Keratinocyte (primary cell): ENCODE data around the gene LAMA4. TPM values are rescaled to one million over a fixed set of nuclear protein-coding genes. Genes with fewer than 3 reads are reported as not detected.
A peak's percentile ranks its signal among the peaks of the same experiment; 100 is the strongest.

Source experiments
- DNase-seq: peaks from one replicate; pipeline ENCODE4 v3.0.0-alpha.2; 2011; ENCODE audit warnings: low read depth, missing footprints, low spot score
- FAIRE-seq: peaks from 2 replicates; lab custom pipeline; 2011; peaks lifted over from hg19 to GRCh38; lab: Jason Lieb, UNC
- H2AFZ ChIP-seq: 2 replicates; pipeline ENCODE4 v1.6.0; 2012; ENCODE audit warnings: low read length, control low read depth, inconsistent platforms; ENCODE audit not compliant: control insufficient read depth
- H3K27ac ChIP-seq: 2 replicates; pipeline ENCODE4 v1.5.1; 2011; ENCODE audit warnings: low read length; ENCODE audit not compliant: control insufficient read depth, insufficient read depth
- H3K27me3 ChIP-seq: 3 replicates; pipeline ENCODE4 v1.6.0; 2011; ENCODE audit warnings: low read length; ENCODE audit not compliant: control insufficient read depth, insufficient read depth; ENCODE audit errors: extremely low read depth
- H3K36me3 ChIP-seq, 2 experiments: 2 replicates in 1 of 2; 3 replicates in 1 of 2; pipeline ENCODE4 v1.5.1; 2011; ENCODE audit warnings: low read length in 2 of 2, mild to moderate bottlenecking in 1 of 2; ENCODE audit not compliant: control insufficient read depth in 2 of 2, insufficient read depth in 2 of 2; ENCODE audit errors: extremely low read depth in 1 of 2
- H3K4me1 ChIP-seq: 3 replicates; pipeline ENCODE4 v1.5.1; 2011; ENCODE audit warnings: low read length; ENCODE audit not compliant: control insufficient read depth, insufficient read depth; ENCODE audit errors: extremely low read depth
- H3K4me2 ChIP-seq: 3 replicates; pipeline ENCODE4 v1.6.0; 2011; ENCODE audit warnings: low read depth, low read length; ENCODE audit not compliant: control insufficient read depth, insufficient read depth; ENCODE audit errors: extremely low read depth
- H3K4me3 ChIP-seq, 3 experiments: fragments of 200-600 bp in 1 of 3; sonication (generic) in 1 of 3; 2 replicates in 2 of 3; 3 replicates in 1 of 3; pipeline ENCODE4 v1.5.1; 2011 to 2016; ENCODE audit warnings: low read length in 3 of 3, mild to moderate bottlenecking in 3 of 3, control low read depth in 2 of 3, inconsistent platforms in 1 of 3, low read depth in 1 of 3, mixed read lengths in 1 of 3, mixed run types in 1 of 3, moderate library complexity in 1 of 3; ENCODE audit not compliant: control insufficient read depth in 2 of 3, insufficient read depth in 2 of 3; ENCODE audit errors: extremely low read depth in 1 of 3
- H3K79me2 ChIP-seq: 2 replicates; pipeline ENCODE4 v1.6.0; 2012; ENCODE audit warnings: low read length; ENCODE audit not compliant: control insufficient read depth, insufficient read depth
- H3K9ac ChIP-seq: 3 replicates; pipeline ENCODE4 v1.6.0; 2011; ENCODE audit warnings: low read length; ENCODE audit not compliant: control insufficient read depth, insufficient read depth; ENCODE audit errors: extremely low read depth
- H3K9me1 ChIP-seq: 3 replicates; pipeline ENCODE4 v1.6.0; 2011; ENCODE audit warnings: low read length; ENCODE audit not compliant: control insufficient read depth, insufficient read depth; ENCODE audit errors: extremely low read depth
- H3K9me3 ChIP-seq: 2 replicates; pipeline ENCODE4 v1.5.1; 2012; ENCODE audit warnings: low read depth, low read length; ENCODE audit not compliant: control insufficient read depth
- H4K20me1 ChIP-seq: 3 replicates; pipeline ENCODE4 v1.6.0; 2011; ENCODE audit warnings: low read length; ENCODE audit not compliant: control insufficient read depth, insufficient read depth; ENCODE audit errors: extremely low read depth
- CTCF ChIP-seq, 3 experiments: IDR thresholded peaks in 1 of 3; conservative IDR thresholded peaks in 1 of 3; optimal IDR thresholded peaks in 1 of 3; 2 replicates in 2 of 3; 3 replicates in 1 of 3; pipeline versions ENCODE3 to v1.5.1; 2011; ENCODE audit warnings: low read length in 3 of 3, mild to moderate bottlenecking in 3 of 3, moderate library complexity in 2 of 3, control low read depth in 1 of 3, inconsistent platforms in 1 of 3; ENCODE audit not compliant: insufficient read depth in 2 of 3; ENCODE audit errors: extremely low read depth in 1 of 3
- EZH2 ChIP-seq: IDR thresholded peaks from one replicate; pipeline ENCODE4 v1.6.1; 2012; ENCODE audit warnings: inconsistent platforms, mild to moderate bottlenecking, low read length, moderate library complexity
- dilution Hi-C: fragments of 300-500 bp; cut with MboI; formaldehyde crosslinking; loops from one replicate; pipeline ENCODE4 v1.7.0; 2020; ENCODE audit warnings: low sequenced_read_pairs; ENCODE audit not compliant: extremely low pct_ligation_motif_present
- polyA plus RNA-seq, 5 experiments: library from polyadenylated mRNA; depleted of rRNA in 3 of 5; stranded (reverse) in 3 of 5; stranded (forward) in 1 of 5; unstranded in 1 of 5; fragments of >200 nt; gene quantifications; 1 replicate in 1 of 5; 2 replicates in 3 of 5; 3 replicates in 1 of 5; pipeline versions ENCODE4 v1.2.1 to v1.2.3, GENCODE V29; 2011 to 2012; ENCODE audit warnings: missing spikeins in 2 of 5, low read depth in 1 of 5, low replicate concordance in 1 of 5

The LAMA4 gene
- polyA plus RNA-seq, 1 donor (not counting 4 experiments of a cell fraction or from before 2014, with no cell fraction given), result 0.12 TPM

- Histone ChIP-seq H3K36me3 (no peaks in the 10 kb centered on the region), H3K9me1 (no peaks in the 10 kb centered on the region), H3K4me1 (peaks cover 3% of the 10 kb centered on the region), H4K20me1 (no peaks in the 10 kb centered on the region), H3K4me3 (no peak overlapping the region), H3K79me2 (no peaks in the 10 kb centered on the region), H2AFZ (peak overlapping the region; percentile 29), H3K9ac (no peak overlapping the region), H3K4me2 (no peak overlapping the region), H3K27me3 (no peaks in the 10 kb centered on the region), H3K27ac (no peak overlapping the region), H3K9me3 (no peaks in the 10 kb centered on the region)
- TF ChIP-seq CTCF (optimal IDR thresholded peaks at IDR 0.05 in 1 of 3, IDR thresholded peaks at IDR 0.05 in 1 of 3, conservative IDR thresholded peaks at IDR 0.05 in 1 of 3; ENCODE audit: extremely low read depth in 1 of 3, insufficient read depth in 2 of 3, low read length in 3 of 3) (no peak), EZH2 (no peak)
- dilution Hi-C loops, result no loop called here
- DNase-seq (peak; percentile 5), FAIRE-seq (no peak)
Observed at GRCh38 chr6:112298816-112299281, 44.5 kb upstream of the LAMA4 start.

- peaks cover 3% of the 10 kb centered on the region for H3K4me1 ChIP-seq
- no peaks in the 10 kb centered on the region for H3K36me3 ChIP-seq
- H4K20me1 ChIP-seq, result no peaks in the 10 kb centered on the region
- TF ChIP-seq CTCF (optimal IDR thresholded peaks at IDR 0.05 in 1 of 3, IDR thresholded peaks at IDR 0.05 in 1 of 3, conservative IDR thresholded peaks at IDR 0.05 in 1 of 3; ENCODE audit: extremely low read depth in 1 of 3, insufficient read depth in 2 of 3, low read length in 3 of 3) (no peak), EZH2 (no peak)
- no peaks in the 10 kb centered on the region for H3K27me3 ChIP-seq
- H3K4me3 ChIP-seq, result no peak overlapping the region
- no peak for DNase-seq
- H3K9ac ChIP-seq, result no peak overlapping the region
- no peak overlapping the region for H3K27ac ChIP-seq
- H2AFZ ChIP-seq, result no peak overlapping the region
- dilution Hi-C loops, result no loop called here
- no peaks in the 10 kb centered on the region for H3K79me2 ChIP-seq
- H3K4me2 ChIP-seq, result no peak overlapping the region
- H3K9me3 ChIP-seq, result no peaks in the 10 kb centered on the region
- no peak for FAIRE-seq
- no peaks in the 10 kb centered on the region for H3K9me1 ChIP-seq
Observed at GRCh38 chr6:112298021-112298745, 43.8 kb upstream of the LAMA4 start.
